Ecto neural progenitor cell (in vitro differentiated cells): ENCODE data around the gene ABI3.

Experiments
- DNase-seq: peaks from one replicate; pipeline ENCODE4 v3.0.0-alpha.2; 2018; ENCODE audit warnings: low spot score

ABI3 gene

DNA sequence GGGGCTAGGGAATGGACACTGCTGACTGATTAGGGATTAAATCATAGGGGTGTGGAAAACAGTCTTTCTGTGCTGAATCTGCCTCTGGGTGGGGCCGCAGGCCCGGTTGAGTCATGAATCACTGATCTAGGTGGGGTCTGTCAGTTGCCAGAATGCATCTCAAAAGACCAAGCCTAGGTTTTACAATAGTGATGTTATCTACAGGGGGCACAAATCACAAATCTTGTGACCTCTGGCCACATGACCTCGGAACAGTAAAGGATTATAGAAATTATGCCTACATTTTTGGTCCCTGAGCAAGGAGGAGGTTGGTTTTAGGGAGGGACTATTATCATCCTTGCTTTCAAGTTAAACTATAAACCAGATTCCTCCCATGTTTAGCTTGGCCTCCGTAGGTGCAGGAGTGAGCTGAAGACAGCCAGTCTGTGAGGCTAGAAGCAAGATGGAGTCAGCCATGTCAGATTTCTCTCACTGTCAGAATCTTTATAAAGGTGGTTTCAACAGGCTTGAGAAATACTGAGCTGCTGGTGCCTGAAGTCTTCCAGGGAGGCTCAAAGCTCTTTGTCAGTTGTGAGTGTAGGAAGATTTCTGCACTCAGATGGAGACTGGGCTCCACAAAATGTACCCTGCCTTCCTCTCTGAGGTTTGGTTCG is 13.0 kb upstream of the ABI3 start:
- no peak for DNase-seq

DNA sequence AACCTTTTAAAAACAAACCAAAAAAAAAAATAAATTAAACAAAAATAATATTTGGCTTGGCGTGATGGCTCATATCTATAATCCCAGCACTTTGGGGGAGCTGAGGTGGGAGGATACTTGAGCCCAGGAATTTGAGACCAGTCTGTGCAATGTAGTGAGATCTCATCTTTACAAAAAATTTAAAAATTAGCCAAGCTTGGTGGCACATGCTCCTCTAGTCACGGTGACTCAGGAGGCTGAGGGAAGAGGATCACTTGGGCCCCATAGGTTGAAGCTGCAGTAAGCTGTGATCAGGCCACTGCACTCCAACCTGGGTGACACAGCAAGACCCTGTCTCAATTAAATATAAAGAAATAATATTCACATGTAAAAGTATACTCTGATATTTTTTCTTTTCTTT is 12.3 kb upstream of the ABI3 start:
- no peak for DNase-seq

DNA sequence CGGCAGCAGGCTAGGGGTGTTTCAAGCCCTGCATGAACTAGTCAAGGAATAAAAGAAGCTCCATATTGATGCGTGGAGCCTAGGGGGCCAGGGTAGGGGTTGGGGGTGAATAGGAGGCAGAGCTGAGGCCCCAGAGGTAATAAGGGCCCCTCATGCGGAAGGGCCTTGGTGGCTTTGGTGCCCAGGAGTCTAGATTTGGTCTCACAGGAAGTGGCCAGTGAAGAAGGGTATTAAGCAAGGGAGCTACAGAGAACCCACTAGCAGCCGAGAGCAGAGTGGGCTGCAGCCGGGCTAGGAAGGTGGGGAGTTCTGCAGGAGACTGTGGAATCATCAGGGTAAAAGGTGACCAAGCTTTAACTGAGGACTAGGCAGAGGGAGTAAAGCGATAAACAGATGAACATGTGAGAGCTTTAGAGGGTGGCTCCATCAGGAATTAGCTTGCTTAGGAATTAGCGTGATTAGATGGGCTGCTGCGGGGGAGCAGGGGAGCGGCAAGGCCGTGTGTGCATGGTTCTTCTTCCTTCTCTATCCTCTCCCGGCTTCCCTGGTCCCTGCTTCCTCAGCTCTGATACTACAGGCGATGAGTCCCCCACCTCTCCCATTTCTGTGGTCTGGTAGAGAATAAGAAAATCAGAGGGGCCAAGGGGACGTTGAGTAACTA is 10.0 kb upstream of the ABI3 start:
- no peak for DNase-seq

DNA sequence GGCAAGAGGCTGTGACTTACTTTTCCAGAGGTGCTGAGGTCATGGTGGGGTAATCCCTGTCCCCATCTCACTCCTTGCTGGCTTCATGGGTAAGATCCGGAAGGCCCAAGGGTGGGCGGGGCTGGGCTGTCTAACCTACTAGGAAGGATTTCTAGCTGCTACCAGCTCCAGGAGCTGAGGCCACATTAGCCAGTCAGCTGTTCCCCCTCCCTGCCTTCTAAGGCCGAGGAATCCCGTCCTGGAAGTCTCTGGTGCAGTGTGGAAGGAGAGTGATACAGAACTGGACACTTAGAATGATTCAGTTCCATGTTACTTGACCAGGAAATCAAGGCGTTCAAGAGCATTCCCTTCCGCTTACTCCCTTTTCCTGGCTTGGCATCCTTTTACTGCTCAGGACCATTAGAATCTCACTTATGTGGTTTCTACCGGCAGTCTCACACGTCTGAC is 9.0 kb upstream of the ABI3 start:
- DNase-seq = no peak

DNA sequence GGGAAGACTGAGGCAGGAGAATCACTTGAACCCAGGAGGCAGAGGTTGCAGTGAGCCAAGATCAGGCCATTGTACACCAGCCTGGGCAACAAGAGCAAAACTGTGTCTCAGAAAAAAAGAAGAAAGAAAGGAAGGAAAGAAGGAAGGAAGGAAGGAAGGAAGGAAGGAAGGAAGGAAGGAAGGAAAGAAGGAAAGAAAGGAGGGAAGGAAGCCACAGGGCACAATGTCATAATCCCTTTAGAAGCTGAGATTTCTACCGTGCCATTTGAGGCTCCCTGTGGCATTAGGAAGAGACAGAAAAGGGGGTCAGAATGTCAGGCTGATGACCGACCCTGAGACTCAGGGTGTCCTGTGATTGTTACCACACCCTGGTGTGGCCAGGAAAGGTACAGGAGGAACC is 6.7 kb upstream of the ABI3 start:
- no peak for DNase-seq

DNA sequence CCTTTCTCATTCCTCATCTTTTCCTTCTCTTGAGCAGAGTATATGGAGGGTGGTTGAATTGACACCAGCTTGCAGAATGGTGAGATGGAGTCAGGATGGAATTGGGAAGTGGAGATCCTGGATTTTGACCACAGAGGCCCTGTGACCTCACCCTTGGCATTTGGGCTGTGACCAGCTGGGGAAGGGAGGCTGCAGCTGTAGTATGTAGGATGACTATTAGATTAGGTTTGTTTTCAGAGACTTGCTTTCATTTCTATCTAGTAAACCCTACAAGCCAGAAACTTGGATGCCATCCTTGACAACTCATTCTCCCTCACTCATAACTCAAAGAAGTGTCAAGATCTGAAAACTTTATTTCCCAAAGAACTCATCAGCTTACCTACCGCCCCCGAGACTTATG is 6.0 kb upstream of the ABI3 start:
- DNase-seq = no peak

DNA sequence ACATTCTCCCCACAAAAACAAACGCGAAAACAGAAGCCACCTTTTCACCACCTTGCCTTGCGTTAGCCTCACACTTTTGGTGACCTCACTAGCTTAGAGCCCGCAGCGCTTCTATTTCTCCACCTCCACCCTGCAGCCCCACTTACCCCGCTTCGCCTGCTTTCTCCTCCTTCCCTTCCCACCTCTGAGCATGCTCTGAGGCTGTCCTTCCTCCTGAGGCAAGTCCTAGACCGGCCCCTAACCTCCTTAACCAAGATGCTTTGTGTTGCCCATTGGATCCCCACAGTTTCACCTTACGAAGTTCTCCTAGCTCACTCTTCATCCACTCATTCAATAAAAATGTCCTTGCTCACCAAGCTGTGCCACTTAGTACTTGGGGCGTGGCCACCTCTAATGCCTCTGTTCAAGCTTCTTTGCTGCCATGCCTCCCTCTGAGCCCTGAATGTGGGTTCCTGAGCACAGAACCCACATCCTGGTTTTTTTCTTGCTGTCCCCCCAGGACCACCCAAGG is 1.4 kb upstream of the ABI3 start:
- DNase-seq = no peak

DNA sequence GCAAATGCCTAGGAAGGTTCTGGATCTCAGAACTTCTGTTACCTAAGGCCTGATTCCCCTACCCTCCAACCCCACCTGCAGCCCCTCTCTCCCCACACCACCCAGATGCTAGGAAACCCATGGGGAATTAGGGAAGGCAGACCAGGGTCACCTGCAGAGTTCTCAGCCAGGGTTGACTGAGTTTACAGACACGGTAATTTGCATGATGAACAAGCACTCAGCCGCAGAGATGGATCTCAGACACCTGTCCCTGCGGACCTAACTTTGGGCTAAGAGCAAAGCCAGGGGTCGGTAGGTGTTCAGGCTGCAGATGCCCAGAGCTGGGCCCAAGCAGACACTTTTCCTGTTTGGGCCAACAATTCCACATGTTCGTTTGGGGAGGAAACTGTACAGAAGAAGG is 2.9 kb downstream of the ABI3 start:
- DNase-seq = no peak

DNA sequence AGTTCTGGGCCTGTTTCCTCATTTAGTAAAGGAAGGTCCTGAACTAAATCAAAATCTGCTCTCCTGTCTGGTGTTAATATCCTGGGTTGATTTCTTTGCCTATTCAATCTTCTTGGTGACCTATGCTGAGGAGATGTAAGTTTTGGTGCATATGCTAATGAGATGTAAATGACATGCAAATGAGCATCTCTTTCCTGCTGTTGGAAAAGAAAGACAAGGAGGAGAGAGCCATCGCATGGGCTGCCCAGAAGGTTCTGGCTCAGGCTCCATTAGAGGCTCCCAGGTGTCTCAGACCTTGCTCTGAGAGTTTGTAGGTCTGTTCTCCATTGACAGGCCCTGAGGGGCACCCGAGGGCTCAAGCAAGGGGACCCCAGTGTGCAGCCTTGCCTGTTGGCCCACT is 3.3 kb downstream of the ABI3 start:
- no peak for DNase-seq

DNA sequence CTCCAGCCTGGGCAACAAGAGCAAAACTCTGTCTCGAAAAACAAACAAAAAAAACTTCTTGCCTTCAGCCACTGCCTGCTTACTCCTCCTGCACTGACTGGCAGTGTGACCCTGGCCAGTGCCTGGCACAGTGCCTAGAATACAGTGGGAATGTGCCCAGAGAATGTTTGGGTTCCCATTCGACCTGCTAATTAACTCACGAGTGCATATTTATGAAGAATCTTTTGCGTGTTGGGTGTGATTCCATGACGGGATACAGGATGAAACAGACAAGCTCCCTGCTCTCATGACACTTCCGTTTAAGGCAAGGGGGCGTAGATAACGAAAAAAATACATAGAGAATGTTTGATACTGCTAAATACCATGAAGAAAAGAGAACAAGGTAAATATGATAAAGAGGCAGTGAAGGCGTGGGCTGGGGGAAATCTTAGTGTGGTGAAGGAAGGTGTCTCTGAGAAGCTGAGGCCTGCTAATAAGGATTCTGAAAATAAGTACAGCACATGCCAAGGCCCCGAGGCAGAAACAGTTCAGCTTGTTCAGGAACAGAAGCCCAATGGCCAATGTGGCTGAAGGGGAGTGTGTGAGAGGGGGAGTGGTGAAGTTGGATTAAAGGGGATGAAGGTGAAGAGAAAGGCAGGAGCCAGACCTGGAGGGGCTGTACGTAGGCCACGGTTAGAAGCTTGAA is 4.3 kb downstream of the ABI3 start:
- no peak for DNase-seq

DNA sequence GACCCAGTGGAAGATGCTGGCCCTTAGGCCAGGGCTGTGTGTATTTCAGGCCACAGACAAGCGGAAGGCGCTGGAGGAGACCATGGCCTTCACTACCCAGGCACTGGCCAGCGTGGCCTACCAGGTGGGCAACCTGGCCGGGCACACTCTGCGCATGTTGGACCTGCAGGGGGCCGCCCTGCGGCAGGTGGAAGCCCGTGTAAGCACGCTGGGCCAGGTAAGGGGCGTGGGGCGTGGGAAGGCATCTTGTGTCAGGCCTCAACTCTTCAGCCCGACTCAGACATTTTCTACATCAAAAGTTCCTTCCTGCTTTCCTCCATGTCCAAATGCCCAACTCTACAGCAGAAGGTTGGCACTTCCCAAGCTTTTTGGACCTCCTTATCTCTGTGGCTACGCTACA is 6.0 kb downstream of the ABI3 start:
- no peak for DNase-seq

DNA sequence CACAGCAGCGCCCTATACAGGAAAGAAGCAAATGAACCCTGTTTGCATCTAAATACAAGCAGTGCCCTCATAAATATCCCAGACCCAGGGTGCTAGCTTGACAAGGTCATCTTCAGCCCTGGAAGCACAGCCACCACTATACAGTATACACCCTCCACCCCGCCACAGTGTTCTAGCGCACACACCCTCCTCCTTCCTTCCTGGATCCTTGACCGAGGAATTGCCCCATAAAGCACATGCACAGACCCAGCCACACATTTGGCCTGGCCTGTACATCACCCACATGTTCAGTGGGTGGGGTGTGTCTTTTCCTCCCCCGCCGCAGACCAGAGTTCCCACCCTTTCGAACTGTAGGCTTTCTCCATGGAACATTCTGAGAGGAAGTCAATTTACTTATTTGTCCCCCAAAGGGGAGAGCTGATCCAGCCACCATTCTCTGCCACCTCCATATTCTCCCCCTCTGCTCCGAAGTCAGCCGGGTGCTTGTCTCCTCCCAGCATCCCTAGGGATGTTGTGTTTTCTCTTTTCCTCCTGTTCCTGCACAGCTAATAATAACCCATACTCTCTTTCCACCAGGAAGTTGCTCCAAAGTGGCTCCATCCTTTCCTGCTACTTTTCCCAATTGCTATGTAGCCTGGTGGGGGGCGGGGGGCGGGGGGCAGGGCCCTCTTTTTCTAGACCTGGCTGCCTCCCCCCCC is 6.6 kb downstream of the ABI3 start:
- DNase-seq = no peak

DNA sequence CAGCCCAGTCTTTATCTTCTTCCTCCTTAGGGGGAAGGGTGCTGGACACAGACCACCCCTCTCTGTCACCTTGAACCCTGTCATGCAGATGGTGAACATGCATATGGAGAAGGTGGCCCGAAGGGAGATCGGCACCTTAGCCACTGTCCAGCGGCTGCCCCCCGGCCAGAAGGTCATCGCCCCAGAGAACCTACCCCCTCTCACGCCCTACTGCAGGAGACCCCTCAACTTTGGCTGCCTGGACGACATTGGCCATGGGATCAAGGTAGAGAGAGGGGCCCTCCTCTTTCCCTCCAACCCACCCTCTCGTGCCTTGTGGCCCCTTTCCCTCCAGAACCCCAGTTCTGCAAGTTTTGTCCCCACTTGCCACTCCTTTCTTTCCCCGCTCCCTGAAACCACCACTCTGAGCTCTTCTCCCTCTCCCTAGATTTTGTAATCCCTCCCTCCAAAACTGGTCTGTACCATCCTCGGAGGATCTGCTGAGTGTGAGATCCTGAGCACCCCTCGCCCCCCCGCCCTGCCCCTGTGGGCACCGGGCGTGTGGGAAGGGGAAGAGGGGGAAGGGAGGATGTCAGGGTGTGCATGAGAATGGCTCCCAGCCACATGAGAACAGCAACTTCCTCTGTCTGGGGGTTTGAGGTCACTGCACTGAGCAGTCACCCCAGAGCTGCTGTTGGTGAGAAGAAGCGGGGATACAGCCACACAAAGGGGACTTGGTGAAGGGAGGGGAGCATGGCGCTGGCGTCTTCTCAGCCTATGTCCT is 7.3 kb downstream of the ABI3 start:
- no peak for DNase-seq

DNA sequence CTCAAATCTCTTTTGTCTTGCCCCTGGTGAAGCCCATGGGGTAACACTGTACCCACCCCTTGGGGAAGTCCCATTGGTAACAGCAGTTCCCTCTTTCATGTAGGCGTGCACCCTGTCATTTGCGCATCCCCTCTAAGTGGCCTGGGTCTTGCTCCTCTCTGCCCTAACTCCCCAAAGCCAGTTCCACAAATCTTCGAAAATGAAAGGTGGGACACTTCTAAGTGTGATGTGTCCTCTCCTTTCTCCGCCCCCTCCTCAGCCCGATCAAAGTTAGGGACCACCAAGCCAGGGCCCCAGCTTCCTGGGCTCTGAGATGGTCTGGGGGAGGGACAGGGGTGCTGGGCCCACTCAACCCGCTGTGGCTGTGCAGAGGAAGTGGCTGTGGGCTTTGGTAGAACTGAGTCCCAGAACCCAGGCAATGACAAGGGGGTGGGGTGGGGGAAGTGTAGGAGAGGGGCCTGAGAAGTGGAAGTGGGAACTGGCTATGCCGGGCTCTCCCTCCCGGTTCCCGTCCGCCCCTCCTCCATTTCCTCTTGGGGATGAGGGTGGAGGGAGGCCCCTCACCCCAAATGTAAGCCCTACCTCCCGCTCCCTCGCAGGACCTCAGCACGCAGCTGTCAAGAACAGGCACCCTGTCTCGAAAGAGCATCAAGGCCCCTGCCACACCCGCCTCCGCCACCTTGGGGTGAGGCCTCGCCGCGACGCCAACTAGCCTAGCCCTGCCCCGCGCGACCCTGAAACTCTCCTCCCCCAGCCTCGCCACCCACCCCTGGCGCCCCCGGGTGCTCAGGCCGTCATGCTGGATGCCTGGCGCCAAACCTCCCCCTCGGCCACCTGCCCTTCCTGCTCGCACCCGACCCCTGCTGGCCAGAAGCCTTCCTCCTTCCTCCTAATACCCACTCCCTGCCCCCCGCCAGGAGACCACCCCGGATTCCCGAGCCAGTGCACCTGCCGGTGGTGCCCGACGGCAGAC is 8.7 kb downstream of the ABI3 start:
- DNase-seq = no peak

DNA sequence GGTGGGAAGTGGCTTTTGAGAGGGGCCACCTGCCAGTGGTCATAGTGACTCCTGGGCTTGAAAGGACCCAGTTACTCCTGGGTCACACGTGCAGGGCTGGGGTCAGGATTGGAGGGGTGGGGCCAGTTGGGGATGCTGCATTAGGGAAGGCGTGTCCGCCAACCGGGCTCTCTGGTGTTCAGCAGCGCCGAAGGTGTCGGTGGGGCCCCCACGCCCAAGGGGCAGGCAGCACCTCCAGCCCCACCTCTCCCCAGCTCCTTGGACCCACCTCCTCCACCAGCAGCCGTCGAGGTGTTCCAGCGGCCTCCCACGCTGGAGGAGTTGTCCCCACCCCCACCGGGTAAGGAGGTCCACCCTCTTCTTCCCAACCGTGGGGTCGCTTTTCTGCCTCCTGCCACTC is 9.5 kb downstream of the ABI3 start:
- no peak for DNase-seq

DNA sequence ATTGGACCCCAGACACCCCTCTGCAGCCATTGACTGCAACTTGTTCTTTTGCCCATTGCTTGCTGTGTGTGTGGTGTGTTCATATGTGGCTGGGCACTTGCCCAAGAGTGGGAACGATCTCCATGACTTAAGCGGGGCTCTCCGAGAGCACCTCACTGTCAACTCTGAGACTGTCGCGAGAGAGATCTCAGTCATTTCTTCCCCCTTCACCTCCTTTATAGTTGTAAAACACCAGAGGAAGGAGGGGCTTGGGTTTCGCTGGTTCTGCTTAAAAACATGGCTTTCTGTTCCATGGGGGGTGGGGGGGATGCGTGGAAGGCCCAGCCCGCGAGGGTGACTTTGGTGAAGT is 12.6 kb downstream of the ABI3 start:
- DNase-seq = no peak

DNA sequence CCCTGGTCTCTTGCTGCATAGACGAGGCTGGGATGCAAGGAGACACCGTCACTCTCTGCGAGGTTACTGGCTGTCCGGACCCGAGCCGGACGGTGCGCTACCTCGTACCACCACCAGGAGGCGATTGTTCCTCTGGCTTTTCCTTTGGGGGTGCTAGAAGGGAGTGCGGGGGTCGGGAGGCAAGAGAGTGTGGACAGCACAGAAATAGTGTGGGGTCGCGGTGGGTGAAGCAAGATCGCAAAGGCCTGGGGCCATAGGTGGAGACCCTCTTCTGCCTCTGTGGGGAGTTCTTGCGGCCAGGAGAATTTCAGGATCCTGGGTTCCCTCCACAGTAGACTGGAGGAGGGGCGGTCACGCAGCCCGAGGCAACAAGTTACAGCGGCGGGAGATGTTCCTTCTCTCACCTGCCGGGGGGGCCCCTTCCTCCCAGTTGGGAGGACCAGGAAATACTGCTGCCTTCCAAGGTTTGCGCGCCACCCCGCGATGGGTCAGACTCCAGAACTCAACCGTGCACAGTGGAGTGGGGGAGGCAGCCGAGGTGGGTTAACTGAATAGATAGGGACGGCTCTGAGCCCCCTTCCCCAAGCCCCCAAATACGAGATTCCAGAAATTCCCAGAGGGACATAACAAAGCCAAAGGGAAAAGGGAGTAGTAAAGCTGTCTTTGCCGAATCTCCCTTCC is 13.2 kb downstream of the ABI3 start:
- peak; percentile 93 for DNase-seq

DNA sequence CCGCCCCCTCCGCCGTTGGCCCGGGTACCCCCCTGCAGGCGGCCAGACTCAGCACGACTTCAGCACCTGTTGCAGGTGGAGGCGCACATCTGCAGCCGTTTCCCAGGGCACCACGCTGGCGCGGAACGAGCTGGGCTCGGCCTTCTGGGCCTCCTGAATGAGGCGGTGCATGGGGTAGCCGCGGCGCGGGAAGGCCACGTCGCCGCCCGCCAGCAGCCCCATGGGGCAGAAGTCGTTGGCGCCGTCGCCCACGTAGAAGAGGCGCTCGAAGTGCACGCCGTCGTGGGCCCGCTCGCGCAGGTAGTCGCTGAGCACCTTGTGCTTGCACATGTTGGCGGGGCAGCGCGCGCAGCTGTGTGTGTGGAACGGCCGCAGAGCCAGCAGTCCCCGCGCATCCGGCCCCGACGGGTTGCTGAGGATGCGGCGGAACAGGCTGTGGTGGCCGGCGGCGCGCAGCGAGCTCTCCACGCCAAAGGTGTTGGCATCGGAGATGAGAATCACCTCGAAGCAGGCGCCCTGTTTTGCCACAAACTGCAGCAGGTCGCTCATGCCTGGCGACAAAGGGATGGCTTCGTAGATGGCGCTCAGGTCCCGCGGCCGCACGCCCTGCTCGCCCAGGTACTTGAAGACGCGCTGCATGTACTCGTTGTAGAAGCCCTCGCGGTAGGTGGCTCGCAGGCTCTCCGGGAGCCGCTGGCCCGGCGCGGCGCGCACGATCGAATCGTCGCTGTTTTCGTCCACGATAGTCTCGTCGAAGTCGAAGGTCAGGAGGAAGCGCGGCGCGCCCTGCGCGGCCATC is 13.9 kb downstream of the ABI3 start:
- DNase-seq = peak; percentile 76

DNA sequence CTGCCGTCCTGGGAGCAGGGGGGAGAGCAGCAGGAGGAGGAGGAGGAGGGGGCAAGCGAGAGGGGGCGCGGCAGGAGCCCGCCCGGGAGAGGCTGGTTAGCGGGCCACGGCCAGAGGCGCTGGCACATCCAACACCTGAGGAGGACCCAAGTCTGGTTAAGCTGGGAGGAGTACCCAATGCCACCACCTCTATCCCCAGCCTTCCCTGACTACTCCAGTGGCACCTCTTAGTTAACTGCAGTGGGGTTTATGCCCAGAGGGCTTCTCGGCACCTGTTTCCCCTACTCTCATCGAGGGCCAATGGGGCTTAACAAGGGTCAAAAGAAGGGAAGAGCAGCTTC is 14.5 kb downstream of the ABI3 start:
- DNase-seq = no peak
